HUES64 (cell line): ENCODE results near the gene CASP10.
"Not testable (repeated sequence)": the region's sequence is repeated elsewhere in the genome, so short reads cannot be mapped to it uniquely, and the experiment has no call there.

ENCODE experiments used
- H3K27ac ChIP-seq: 2 replicates; pipeline ENCODE4 v1.7.0; 2013; ENCODE audit warnings: low read depth, low read length, inconsistent platforms
- H3K27me3 ChIP-seq: 2 replicates; pipeline ENCODE4 v1.6.1; 2013; ENCODE audit warnings: mild to moderate bottlenecking, low read length; ENCODE audit not compliant: insufficient read depth
- H3K36me3 ChIP-seq: 2 replicates; pipeline ENCODE4 v1.6.1; 2013; ENCODE audit warnings: mild to moderate bottlenecking, low read length; ENCODE audit not compliant: insufficient read depth
- H3K4me1 ChIP-seq: 2 replicates; pipeline ENCODE4 v1.6.1; 2013; ENCODE audit warnings: mild to moderate bottlenecking, low read length, moderate library complexity; ENCODE audit not compliant: insufficient read depth
- H3K4me3 ChIP-seq: 2 replicates; pipeline ENCODE4 v1.5.1; 2013; ENCODE audit warnings: mild to moderate bottlenecking, low read length, moderate library complexity
- H3K9ac ChIP-seq: 2 replicates; pipeline ENCODE4 v1.6.1; 2013; ENCODE audit warnings: mild to moderate bottlenecking, low read depth, low read length
- H3K9me3 ChIP-seq: 2 replicates; pipeline ENCODE4 v1.6.1; 2013; ENCODE audit warnings: low read depth, low read length; ENCODE audit not compliant: insufficient read depth
- WGBS: fragments of 150-250, 120-280 bp; methylation state at CpG from one replicate; pipeline ENCODE4 v1.1.7; 2013; ENCODE audit warnings: missing lambda C conversion rate; 5-methylcytosine and 5-hydroxymethylcytosine counted together

Gene CASP10

DNA sequence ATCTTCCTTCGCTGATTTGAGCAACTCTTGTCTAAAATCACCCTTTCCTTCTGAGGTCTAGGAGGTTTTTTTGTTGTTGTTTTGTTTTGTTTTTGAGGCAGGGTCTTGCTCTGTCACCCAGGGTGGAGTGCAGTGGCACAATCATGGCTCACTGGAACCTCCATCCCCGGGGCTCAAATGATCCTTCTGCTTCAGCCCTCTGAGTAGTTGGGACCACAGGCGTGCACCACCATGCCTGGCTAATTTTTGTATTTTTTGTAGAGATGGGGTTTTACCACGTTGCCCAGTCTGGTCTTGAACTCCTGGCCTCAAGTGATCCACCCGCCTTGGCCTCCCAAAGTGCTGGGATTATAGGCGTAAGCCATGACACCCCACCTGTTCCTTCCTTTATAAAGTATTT, 1.3 kb downstream of the CASP10 start:
- not testable (repeated sequence) for H3K36me3 ChIP-seq, H3K4me3 ChIP-seq, H3K9ac ChIP-seq, H3K27me3 ChIP-seq, H3K27ac ChIP-seq, H3K4me1 ChIP-seq, H3K9me3 ChIP-seq
- WGBS, result 90% methylated on average over 6 of the region's 6 CpGs

GRCh38 chr2:201185863-201186262, 2.9 kb downstream of the CASP10 start:
- no peak overlapping the region for H3K27ac ChIP-seq
- no peak overlapping the region for H3K9ac ChIP-seq
- no peaks in the 10 kb centered on the region for H3K9me3 ChIP-seq
- WGBS, result 86% methylated on average over 4 of the region's 4 CpGs
- no peaks in the 10 kb centered on the region for H3K27me3 ChIP-seq
- no peaks in the 10 kb centered on the region for H3K36me3 ChIP-seq
- H3K4me3 ChIP-seq, result no peak overlapping the region
- H3K4me1 ChIP-seq, result no peaks in the 10 kb centered on the region

- Histone ChIP-seq H3K27me3 (no peaks in the 10 kb centered on the region), H3K4me1 (no peaks in the 10 kb centered on the region), H3K9ac (no peak overlapping the region), H3K9me3 (no peaks in the 10 kb centered on the region), H3K27ac (no peak overlapping the region), H3K36me3 (no peaks in the 10 kb centered on the region), H3K4me3 (no peak overlapping the region)
- WGBS, result 96% methylated on average over 5 of the region's 5 CpGs
These were observed 4.0 kb downstream of the CASP10 start for GRCh38 chr2:201186982-201187381.

DNA sequence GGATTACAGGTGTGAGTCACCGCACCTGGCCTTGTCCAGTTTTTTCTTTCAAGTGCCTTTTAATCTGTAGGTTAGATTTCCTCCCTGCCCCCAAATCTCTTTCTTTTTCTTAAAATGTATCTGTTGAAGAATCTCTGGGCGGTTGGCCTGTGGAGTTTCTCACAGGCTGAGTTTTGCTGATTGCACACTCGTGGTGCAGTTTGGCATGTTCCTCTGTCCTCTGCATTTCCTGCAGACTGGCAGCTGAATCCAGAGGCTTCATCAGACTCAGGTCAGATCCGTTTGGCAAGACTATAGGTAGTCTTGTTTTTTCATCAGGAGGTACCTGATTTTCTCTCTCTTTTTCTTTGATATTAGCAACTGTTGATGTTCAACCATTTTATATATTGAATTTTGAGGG, 5.5 kb downstream of the CASP10 start:
- H3K27ac ChIP-seq, result no peak overlapping the region
- H3K4me3 ChIP-seq, result no peak overlapping the region
- WGBS, result 90% methylated on average over 4 of the region's 4 CpGs
- H3K36me3 ChIP-seq, result no peaks in the 10 kb centered on the region
- H3K9me3 ChIP-seq, result no peaks in the 10 kb centered on the region
- no peak overlapping the region for H3K9ac ChIP-seq
- no peaks in the 10 kb centered on the region for H3K27me3 ChIP-seq
- H3K4me1 ChIP-seq, result no peaks in the 10 kb centered on the region

DNA sequence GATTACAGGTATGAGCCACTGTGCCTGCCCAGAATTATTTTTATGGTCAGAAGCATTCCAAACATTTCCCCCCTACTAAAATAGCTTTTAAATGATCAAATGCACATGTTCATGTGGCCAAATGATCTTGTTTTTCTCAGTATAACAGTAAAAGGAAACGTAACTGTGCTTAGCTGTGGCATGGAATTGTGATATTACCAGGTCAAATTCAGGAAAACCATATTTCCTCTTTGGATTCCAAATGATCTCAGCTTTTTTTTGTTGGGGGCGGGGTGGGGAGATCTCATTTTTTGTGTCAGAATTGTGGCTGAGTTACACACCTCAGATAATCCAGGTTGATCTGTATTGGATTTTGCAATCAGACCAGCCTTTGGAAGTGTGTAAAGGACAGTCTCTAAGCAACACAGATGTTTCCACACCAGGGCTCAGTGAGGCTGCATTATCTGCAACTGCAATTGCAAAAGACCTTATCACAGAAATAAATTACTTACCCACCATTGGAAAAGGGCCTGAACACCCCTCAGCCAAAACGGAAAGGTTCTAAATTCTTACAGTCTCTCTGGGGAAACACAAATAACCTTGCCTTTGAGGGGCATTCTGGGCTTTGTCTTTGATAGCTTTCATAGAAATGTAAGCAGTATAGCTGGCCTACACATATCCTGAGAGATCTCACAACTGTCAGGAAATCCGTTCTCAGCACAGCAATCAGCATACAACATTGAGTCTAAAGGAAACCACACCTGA, 8.4 kb downstream of the CASP10 start:
- 87% methylated on average over 4 of the region's 4 CpGs for WGBS
- no peaks in the 10 kb centered on the region for H3K4me1 ChIP-seq
- no peak overlapping the region for H3K4me3 ChIP-seq
- H3K27me3 ChIP-seq, result no peaks in the 10 kb centered on the region
- no peak overlapping the region for H3K9ac ChIP-seq
- peaks cover 2% of the 10 kb centered on the region; the same call in 1 of the 2 replicates for H3K36me3 ChIP-seq
- H3K27ac ChIP-seq, result no peak overlapping the region
- H3K9me3 ChIP-seq, result no peaks in the 10 kb centered on the region

DNA sequence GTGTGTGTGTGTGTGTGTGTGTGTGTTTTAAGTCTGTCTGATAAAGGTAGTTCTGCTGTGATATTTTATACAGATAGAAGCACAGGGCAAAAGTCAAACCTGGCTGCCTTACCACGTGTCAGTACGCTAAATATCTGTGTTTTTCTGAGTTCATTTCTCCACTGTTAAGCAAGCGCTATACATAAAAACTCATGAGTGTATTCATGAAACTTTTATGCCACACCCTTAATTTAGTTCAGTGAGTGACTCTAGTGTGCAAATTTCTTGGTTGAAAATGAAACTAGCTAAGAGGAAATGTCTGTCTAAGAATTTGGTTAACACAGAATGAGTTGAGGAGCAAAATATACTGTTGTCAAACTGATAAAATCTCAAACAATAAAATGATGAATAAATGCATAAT, 11.2 kb downstream of the CASP10 start:
- Histone ChIP-seq H3K27me3 (no peaks in the 10 kb centered on the region), H3K36me3 (peaks cover 7% of the 10 kb centered on the region; the same call in 1 of the 2 replicates), H3K9me3 (no peaks in the 10 kb centered on the region), H3K27ac (no peak overlapping the region), H3K4me3 (no peak overlapping the region), H3K9ac (no peak overlapping the region), H3K4me1 (no peaks in the 10 kb centered on the region)
- WGBS, result 96% methylated on average over 3 of the region's 3 CpGs

GRCh38 chr2:201195331-201195730, 12.4 kb downstream of the CASP10 start:
- no peaks in the 10 kb centered on the region for H3K9me3 ChIP-seq
- no peaks in the 10 kb centered on the region for H3K27me3 ChIP-seq
- WGBS, result 90% methylated on average over 3 of the region's 3 CpGs
- peaks cover 7% of the 10 kb centered on the region; the same call in 1 of the 2 replicates for H3K36me3 ChIP-seq
- H3K27ac ChIP-seq, result no peak overlapping the region
- no peak overlapping the region for H3K9ac ChIP-seq
- H3K4me3 ChIP-seq, result no peak overlapping the region
- no peaks in the 10 kb centered on the region for H3K4me1 ChIP-seq

DNA sequence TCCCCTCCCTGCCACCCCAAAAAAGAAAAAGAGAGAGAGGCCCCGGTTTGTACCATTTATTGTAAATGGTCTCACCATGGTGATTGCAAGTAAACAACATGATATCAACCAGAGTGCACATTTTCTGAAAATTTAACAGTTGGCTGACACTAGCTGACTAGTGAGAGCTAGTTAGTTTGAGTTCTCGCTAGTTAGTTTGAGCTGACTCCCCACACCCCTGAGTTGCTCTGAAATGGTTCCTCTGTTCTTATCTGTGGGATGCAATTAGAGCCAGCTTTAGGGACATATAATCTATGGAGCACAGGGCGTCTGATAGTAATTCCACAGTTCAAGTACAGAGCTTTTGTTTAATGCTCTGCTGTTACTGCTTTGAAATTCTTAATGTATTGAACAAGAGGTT, 13.1 kb downstream of the CASP10 start:
- H3K36me3 ChIP-seq, result peaks cover 7% of the 10 kb centered on the region; the same call in 1 of the 2 replicates
- no peaks in the 10 kb centered on the region for H3K4me1 ChIP-seq
- H3K4me3 ChIP-seq, result no peak overlapping the region
- H3K9me3 ChIP-seq, result no peaks in the 10 kb centered on the region
- WGBS, result 85% methylated on average over 2 of the region's 3 CpGs
- H3K27me3 ChIP-seq, result no peaks in the 10 kb centered on the region
- no peak overlapping the region for H3K27ac ChIP-seq
- H3K9ac ChIP-seq, result no peak overlapping the region

DNA sequence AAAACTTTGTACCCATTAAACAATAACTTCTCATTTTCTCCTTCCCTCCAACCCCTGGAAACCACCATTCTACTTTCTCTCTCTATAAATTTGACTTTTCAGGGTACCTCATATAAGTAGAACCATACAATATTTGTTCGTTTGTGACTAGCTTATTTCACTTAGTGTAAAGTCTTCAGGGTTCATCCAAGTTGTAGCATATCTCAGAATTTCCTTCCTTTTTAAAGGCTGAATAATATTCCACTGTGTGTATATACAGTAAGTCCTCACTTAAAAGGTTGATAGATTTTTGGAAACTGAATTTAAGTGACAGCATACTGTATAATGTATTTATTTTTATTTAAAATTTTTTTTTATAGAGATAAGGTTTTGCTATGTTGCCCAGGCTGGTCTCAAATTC, 13.9 kb downstream of the CASP10 start:
- Histone ChIP-seq H3K36me3 (peaks cover 7% of the 10 kb centered on the region; the same call in 1 of the 2 replicates), H3K4me1 (no peaks in the 10 kb centered on the region), H3K9ac (no peak overlapping the region), H3K9me3 (no peaks in the 10 kb centered on the region), H3K27me3 (no peaks in the 10 kb centered on the region), H3K4me3 (no peak overlapping the region), H3K27ac (no peak overlapping the region)
- WGBS, result 88% methylated on average over 1 of the region's 1 CpG

DNA sequence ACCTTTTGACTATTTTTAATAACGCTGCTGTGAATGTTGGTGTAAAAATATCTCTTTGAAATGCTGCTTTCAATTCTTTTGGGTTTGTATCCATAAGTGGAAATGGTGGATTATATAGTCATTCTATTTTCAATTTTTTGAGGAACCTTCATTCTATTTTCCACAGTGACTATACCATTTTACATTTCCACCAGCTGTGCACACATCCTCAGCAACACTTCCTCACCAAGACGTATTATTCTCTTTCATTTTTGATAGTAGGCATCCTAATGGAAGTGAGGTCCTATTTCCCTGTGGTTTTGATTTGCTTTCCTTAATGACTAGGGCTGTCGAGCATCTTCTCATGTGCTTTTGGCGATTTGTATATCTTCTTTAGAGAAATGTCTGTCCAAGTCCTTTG, 14.8 kb downstream of the CASP10 start:
- Histone ChIP-seq H3K4me3 (no peak overlapping the region), H3K9me3 (no peaks in the 10 kb centered on the region), H3K27me3 (no peaks in the 10 kb centered on the region), H3K9ac (no peak overlapping the region), H3K4me1 (no peaks in the 10 kb centered on the region), H3K36me3 (peaks cover 7% of the 10 kb centered on the region; the same call in 1 of the 2 replicates), H3K27ac (no peak overlapping the region)
- 95% methylated on average over 4 of the region's 4 CpGs for WGBS

DNA sequence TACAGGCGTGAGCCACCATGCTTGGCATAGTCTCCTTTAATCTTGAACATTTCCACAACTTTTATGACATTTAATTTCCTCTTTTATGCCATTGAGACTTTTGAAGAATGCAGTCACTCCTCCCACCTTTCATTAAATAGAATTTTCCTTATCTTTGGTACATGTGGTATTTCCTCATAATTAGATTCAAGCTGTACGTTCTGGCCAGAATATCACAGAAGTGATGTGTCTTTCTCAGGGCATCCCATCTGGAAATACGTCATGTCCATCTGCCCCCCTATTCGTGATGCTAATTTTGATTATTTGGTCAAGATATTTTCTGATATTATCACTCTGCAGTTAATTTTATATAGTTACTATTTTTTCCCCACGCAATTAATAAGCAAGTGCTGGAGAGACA, 16.9 kb downstream of the CASP10 start:
- no peaks in the 10 kb centered on the region for H3K9me3 ChIP-seq
- no peak overlapping the region for H3K4me3 ChIP-seq
- 96% methylated on average over 4 of the region's 5 CpGs for WGBS
- peaks cover 7% of the 10 kb centered on the region; the same call in 1 of the 2 replicates for H3K36me3 ChIP-seq
- H3K9ac ChIP-seq, result no peak overlapping the region
- H3K27ac ChIP-seq, result no peak overlapping the region
- H3K4me1 ChIP-seq, result no peaks in the 10 kb centered on the region
- H3K27me3 ChIP-seq, result no peaks in the 10 kb centered on the region

DNA sequence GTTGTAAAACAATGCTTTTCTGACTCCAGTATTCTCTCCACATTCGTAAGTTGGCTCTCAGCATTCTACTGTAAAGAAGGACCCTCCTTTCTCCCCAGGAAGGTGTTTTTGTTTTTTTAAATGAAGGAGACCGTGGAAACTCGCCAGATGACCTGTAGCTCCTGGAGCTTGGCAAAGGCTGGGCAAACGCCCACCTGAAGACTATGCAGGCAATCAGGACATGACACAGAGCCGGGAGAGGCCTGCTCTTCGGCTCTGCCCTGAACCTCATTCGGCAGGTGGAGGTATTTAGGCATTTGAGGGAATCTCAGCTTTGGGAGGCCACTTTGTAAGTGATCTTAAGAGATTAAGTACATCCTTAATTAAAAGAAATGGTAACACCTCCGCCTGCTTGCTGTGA, 17.4 kb downstream of the CASP10 start:
- Histone ChIP-seq H3K9me3 (no peaks in the 10 kb centered on the region), H3K9ac (no peak overlapping the region), H3K4me1 (no peaks in the 10 kb centered on the region), H3K4me3 (no peak overlapping the region), H3K27me3 (no peaks in the 10 kb centered on the region), H3K36me3 (peaks cover 7% of the 10 kb centered on the region; the same call in 1 of the 2 replicates), H3K27ac (no peak overlapping the region)
- 84% methylated on average over 7 of the region's 8 CpGs for WGBS
